ENCODE data around the gene PVALB.
A peak's percentile ranks its signal among the peaks of the same experiment; 100 is the strongest.

The PVALB gene

GRCh38 chr22:36809351-36809750 lies 7.5 kb downstream of the PVALB start:
- DNase-seq = no peak

DNA sequence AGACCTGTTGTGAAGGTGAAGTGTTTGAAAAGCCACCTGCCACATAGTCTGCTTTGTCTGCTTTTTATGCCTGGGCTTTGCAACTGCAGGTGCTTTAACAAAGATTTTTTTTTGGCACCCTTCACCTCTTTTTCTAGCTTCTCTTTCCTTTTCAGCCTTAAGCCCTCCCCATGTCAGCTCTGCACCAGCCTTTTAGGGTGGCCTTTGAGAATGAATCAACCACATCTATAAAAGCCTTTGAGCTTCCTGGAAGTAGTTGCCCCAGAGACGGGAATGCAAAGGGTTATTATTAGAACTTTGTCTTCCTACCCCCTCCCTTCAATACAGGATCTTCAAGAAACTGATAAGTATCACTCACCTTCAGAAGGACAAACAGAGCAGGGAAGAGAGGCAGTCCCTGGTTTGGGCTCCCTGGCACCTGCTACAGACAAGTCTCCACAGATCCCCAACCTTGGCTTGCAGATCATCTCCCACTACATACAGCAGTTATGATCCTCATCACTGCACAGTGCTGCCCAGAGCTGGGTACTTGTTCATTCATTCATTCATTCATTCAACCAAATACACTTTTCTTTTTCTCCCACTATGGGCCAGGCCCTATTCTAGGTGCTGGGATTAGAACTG lies 8.0 kb downstream of the PVALB start:
- no peak for DNase-seq

- DNase-seq = no peak
These were observed 9.2 kb downstream of the PVALB start for GRCh38 chr22:36807627-36808026.

- no peak for DNase-seq
These were observed 10.0 kb downstream of the PVALB start for GRCh38 chr22:36806835-36807234.

GRCh38 chr22:36803358-36803757 lies 13.5 kb downstream of the PVALB start:
- no peak for DNase-seq

- DNase-seq = no peak
These were observed 18.2 kb downstream of the PVALB start for GRCh38 chr22:36798674-36799066.

DNA sequence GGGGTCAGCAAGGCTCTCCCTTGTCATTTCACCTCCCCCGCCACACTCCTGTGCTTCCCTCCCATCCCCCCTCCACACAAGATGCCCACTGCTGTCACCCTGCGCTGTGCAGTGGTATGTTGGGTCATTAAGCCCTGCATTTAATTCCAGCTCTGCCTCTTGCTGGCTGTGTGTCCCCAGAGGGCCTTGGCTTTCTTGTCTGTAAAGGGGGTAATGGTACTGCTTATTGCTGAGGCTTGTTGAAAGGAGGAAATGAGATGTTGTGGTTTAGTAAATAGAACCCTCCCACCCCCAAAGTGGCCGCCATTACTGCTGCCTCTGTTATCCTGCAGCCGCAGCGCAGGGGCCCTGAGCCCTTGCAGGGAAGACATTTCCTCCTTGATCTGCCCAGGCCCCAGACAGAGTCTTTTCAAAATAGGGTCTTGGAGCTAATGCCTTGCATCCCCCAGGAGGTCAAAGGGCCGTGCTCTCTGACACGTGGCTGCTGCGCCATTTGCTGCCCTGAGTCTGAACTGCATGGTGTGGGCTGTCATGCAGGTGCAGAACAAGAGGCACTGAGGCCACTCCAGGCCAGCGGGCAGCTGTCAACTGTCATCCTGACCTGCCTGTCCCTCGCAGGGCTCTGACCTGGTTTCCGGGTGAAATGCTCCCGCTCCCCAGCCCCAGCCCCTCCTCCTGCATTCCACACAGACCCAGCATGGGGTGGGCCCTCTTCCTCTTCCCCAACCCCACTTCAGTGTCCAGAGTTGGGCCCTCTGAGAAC lies 18.7 kb downstream of the PVALB start:
- no peak for DNase-seq

- no peak for DNase-seq
These were observed 19.5 kb downstream of the PVALB start for GRCh38 chr22:36797374-36797773.

DNA sequence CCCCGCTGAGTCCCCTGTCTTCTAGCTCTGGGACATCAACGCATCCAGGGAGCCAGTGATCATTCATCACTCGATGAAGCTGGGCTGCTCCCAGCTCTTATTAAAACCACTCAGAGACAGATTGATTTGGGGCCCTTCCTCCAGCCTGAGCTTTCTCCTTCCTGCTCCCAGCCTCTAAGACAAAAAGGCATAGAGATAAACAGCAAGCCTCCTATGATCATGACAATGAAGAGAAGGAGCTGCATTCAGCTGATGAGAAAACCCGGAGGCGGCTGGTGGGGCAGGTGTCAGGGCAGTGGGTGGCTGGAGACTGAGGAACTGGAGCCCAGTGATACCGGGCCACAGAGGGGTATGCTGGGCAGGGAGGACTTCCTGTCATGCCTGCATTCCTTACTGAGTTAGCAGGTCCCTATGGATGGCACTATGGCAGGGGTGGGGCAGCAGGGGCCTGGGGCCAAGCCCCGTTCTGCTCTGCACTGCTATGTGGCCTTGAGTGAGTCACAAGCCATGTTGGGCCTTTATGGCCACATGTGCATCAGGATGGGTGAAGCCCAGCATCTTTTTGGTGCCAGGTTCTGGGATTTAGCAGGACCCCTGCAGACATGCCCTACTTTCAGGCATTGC lies 20.2 kb downstream of the PVALB start:
- DNase-seq = no peak

DNA sequence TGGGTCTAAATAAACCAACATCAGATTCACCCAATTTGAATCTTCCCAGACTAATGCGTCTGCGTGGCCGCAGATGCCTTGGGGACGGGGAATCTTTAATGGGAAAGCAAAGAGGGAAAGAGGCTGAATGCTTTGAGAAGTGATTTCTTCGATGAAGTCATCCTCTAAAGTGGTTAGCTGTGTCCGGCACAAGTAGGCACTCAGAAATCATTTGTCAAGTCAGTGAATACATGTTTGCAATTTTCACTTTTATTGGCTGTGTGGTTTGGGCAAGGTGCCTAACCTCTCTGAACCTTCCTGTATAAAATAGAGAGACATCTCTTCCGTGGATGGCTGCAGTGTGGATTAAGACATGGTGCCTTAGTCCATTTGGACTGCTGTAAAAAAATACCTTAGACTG lies 21.2 kb downstream of the PVALB start:
- no peak for DNase-seq

GRCh38 chr22:36790648-36791047 lies 26.2 kb downstream of the PVALB start:
- DNase-seq = no peak

- DNase-seq = no peak
These were observed 29.4 kb downstream of the PVALB start for GRCh38 chr22:36787204-36787988.

GRCh38 chr22:36783743-36784142 lies 33.1 kb downstream of the PVALB start:
- no peak for DNase-seq

DNA sequence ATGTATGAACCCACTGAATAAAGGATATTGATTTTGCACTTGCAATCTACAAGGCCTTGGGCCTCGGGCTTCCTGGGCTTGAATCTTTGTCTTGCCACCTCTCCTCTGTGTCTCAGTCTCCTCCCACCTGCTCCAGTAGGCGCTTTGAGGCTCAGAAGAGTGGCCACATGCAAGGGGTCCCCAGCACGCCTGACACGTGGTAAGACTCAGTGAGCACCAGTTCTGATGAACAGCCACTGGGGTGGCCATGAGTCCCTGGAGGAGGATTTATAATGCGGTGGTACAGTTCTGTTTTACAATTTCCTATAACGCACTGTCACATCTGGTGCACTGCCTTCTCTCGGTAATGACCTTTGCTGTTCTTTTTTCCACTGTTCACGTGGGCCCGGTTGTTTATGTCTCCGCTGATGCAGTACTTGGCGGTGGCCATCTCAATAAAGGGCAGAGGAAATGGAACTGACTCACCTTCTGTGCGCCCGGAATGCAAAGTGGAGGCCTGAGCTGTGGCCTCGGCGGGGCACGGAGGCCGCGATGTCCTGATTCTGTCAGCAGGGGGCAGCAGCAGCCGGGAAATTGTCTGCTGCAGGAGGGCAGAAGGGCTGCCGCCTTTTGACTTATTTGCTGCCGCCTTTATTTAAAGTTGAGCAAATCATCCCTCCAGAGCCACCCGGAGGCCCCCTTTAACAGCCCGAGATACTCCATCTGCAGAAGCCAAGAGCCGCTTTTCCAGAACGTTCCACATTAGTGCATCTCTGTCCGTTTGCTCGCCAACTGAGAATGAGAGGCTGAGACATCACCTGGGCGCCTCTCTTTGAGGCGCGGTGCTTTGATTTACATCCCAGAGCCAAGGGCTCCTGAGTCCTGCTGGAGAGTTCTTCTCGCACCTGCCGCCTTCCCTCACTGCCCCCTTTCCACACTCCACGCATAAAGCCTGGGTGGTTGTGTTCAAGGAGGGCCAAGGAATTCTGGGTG lies 34.9 kb downstream of the PVALB start:
- DNase-seq = no peak

DNA sequence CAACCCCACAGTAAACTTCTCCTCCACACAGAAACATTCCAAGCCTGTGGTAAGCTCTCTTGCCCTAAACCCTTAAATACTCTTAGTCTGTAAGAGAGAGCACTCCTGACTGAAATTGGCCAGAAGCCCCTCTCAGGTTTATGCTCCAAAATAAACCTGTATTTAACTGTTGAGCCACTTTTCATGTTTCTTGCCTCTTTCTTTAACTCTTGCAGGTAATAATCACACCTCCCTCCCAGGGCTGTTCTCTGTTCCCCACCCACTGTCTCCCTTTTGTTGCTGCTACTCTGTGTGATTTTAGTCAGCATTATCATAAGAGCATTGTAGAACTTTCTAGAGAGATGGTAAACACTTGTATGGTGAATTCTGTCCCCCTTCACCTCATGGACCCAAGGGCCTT lies 38.8 kb downstream of the PVALB start:
- DNase-seq = no peak

DNA sequence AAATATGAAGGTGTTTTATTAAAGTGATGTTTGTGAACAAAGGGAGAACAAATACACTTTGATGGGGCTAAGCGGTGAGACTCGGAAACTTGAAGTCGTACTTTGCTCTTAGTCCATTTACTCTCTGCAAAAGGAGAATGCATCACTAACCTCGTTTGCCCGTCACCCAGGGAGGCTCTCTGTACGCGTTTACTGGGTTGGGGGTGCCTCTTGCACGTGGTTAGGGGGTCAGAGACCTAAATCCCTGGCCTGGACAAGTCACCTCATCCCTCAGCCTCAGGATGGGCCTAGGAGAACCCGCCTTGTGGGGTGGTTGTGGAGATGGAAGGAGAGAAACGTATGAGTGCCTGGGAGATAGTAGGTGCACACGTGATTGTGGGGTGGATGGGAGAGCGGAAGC lies 40.1 kb downstream of the PVALB start:
- no peak for DNase-seq

GRCh38 chr22:36775964-36776669 lies 40.7 kb downstream of the PVALB start, which contains the start of gene IFT27:
Gene IFT27, minus strand, starts transcription at chr22:36776119. Its CDS starts 412 bp downstream, at chr22:36775707.
- DNase-seq = peak; percentile 100

GRCh38 chr22:36775586-36775963 lies 41.3 kb downstream of the PVALB start:
- DNase-seq = no peak

GRCh38 chr22:36773935-36774334 lies 42.9 kb downstream of the PVALB start:
- DNase-seq = no peak

- no peak for DNase-seq
These were observed 44.4 kb downstream of the PVALB start for GRCh38 chr22:36772451-36772850.

- no peak for DNase-seq
These were observed 45.3 kb downstream of the PVALB start for GRCh38 chr22:36771356-36772063.

All from NCI-H1436 treated with DMSO at 0.1 percent for 48 hours (cell line).